Ovary (tissue), 3 donors: ENCODE data around the gene DLG1.

Source experiments
- EP300 ChIP-seq: sonication (generic); formaldehyde crosslinking; IDR thresholded peaks from one replicate; pipeline ENCODE4 v1.6.1; 2017; ENCODE audit warnings: antibody characterized with exemption
- TF ChIP-seq, protein P1 (sequence below), 3 donors: fragments of 450-650 bp in 2 of 3; fragments of 200-600 bp in 1 of 3; IDR thresholded peaks; one replicate each; pipeline versions ENCODE4 v1.5.1 to v1.8.0; 2016 to 2022; ENCODE audit warnings: antibody characterized with exemption in 3 of 3, mild to moderate bottlenecking in 1 of 3
- donor health status: DM: no; HTN: no; CAD: no.

DNA sequence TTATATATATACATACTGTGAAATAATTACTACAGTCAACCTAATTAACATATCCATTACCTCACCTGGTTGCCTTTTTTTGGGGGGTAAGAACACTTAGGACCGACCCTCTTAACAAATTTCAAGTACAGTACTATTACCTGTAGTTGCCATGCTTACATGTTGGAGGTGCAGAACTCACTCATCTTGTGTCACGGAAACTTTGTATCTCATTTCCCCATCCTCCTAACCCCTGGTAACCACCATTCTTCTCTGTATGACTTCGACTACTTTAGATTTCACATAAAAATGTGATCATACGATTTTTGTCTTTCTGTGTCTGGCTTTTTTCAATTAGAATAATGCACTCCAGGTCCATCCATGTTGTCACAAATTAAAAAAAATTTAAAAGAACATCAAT, 213.3 kb downstream of the DLG1 start:
- TF ChIP-seq, protein P1, sequence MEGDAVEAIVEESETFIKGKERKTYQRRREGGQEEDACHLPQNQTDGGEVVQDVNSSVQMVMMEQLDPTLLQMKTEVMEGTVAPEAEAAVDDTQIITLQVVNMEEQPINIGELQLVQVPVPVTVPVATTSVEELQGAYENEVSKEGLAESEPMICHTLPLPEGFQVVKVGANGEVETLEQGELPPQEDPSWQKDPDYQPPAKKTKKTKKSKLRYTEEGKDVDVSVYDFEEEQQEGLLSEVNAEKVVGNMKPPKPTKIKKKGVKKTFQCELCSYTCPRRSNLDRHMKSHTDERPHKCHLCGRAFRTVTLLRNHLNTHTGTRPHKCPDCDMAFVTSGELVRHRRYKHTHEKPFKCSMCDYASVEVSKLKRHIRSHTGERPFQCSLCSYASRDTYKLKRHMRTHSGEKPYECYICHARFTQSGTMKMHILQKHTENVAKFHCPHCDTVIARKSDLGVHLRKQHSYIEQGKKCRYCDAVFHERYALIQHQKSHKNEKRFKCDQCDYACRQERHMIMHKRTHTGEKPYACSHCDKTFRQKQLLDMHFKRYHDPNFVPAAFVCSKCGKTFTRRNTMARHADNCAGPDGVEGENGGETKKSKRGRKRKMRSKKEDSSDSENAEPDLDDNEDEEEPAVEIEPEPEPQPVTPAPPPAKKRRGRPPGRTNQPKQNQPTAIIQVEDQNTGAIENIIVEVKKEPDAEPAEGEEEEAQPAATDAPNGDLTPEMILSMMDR (IDR thresholded peaks at IDR 0.05): no peak
- no peak for TF ChIP-seq EP300
